H1 (cell line): ENCODE results near the gene TACC2. TPM values are rescaled to one million over a fixed set of nuclear protein-coding genes. Genes with fewer than 3 reads are reported as not detected.

Experiments used
- CTCF ChIA-PET: fragments of 300-600 bp; sonication (Branson Sonifier 250); formaldehyde crosslinking; loops from one replicate; lab custom pipeline; 2021; ENCODE audit not compliant: partially characterized antibody; lab: Charles Lee
- POLR2A ChIA-PET: fragments of 300-600 bp; sonication (Branson Sonifier 250); formaldehyde crosslinking; loops from one replicate; lab custom pipeline; 2021; ENCODE audit warnings: inconsistent platforms; ENCODE audit not compliant: partially characterized antibody; lab: Charles Lee
- DNase-seq, 2 experiments: peaks; one replicate each; pipeline versions ENCODE4 v3.0.0 to v3.0.0-alpha.2; 2010 to 2022; ENCODE audit warnings: low spot score in 2 of 2, low read depth in 1 of 2, mixed read lengths in 1 of 2
- FAIRE-seq: peaks from 2 replicates; lab custom pipeline; 2011; peaks lifted over from hg19 to GRCh38; lab: Jason Lieb, UNC
- H2AFZ ChIP-seq: 2 replicates; pipeline ENCODE4 v1.8.1; 2012; ENCODE audit warnings: low read length, inconsistent platforms
- H2AK5ac ChIP-seq: 2 replicates; pipeline ENCODE4 v1.6.1; 2013; ENCODE audit warnings: low read depth, low read length
- H2BK120ac ChIP-seq: replicated peaks from 2 replicates; pipeline ENCODE3; 2013; ENCODE audit warnings: low read depth, low read length, inconsistent platforms
- H2BK12ac ChIP-seq: 2 replicates; pipeline ENCODE4 v1.6.1; 2013; ENCODE audit warnings: low read depth, low read length
- H2BK15ac ChIP-seq: 2 replicates; pipeline ENCODE4 v1.6.1; 2013; ENCODE audit warnings: low read length
- H2BK20ac ChIP-seq: 2 replicates; pipeline ENCODE4 v1.6.1; 2013; ENCODE audit warnings: low read length
- H2BK5ac ChIP-seq: 2 replicates; pipeline ENCODE4 v1.6.1; 2013; ENCODE audit warnings: low read depth, low read length
- H3K14ac ChIP-seq: 2 replicates; pipeline ENCODE4 v1.6.1; 2013; ENCODE audit warnings: inconsistent platforms; ENCODE audit not compliant: insufficient read length
- H3K18ac ChIP-seq: 2 replicates; pipeline ENCODE4 v1.6.1; 2013; ENCODE audit warnings: low read length; ENCODE audit errors: extremely low read depth
- H3K23ac ChIP-seq: 2 replicates; pipeline ENCODE4 v1.6.1; 2013; ENCODE audit warnings: inconsistent platforms; ENCODE audit not compliant: insufficient read length
- H3K23me2 ChIP-seq: 2 replicates; pipeline ENCODE4 v1.6.1; 2013; ENCODE audit warnings: low read depth, low read length
- H3K27ac ChIP-seq: 2 replicates; pipeline ENCODE4 v1.6.1; 2011; ENCODE audit warnings: low read depth, low read length, inconsistent platforms
- H3K27me3 ChIP-seq, 4 experiments: replicated peaks in 1 of 4; 1 replicate in 1 of 4; 2 replicates in 3 of 4; pipeline versions ENCODE4 v1.6.1 to v1.8.1; 2011 to 2013; ENCODE audit warnings: low read length in 3 of 4, mild to moderate bottlenecking in 3 of 4, inconsistent platforms in 2 of 4, mixed read lengths in 2 of 4, moderate library complexity in 1 of 4; ENCODE audit not compliant: control insufficient read depth in 3 of 4, insufficient read depth in 3 of 4; ENCODE audit errors: extremely low read depth in 1 of 4
- H3K36me3 ChIP-seq, 4 experiments: 2 replicates each; pipeline versions ENCODE4 v1.6.1 to v1.8.1; 2011 to 2013; ENCODE audit warnings: mild to moderate bottlenecking in 4 of 4, low read length in 3 of 4, moderate library complexity in 2 of 4, control low read depth in 1 of 4, inconsistent platforms in 1 of 4; ENCODE audit not compliant: insufficient read depth in 4 of 4, control insufficient read depth in 2 of 4
- H3K4ac ChIP-seq: replicated peaks from 2 replicates; pipeline ENCODE3; 2013; ENCODE audit warnings: low read length, low read depth, mixed read lengths, inconsistent platforms; ENCODE audit not compliant: insufficient read length
- H3K4me1 ChIP-seq, 4 experiments: replicated peaks in 1 of 4; 1 replicate in 1 of 4; 2 replicates in 3 of 4; pipeline versions ENCODE4 v1.6.1 to v1.8.1; 2011 to 2013; ENCODE audit warnings: low read length in 3 of 4, inconsistent platforms in 2 of 4, mixed read lengths in 1 of 4; ENCODE audit not compliant: insufficient read depth in 4 of 4, control insufficient read depth in 3 of 4
- H3K4me2 ChIP-seq, 2 experiments: 2 replicates each; pipeline versions ENCODE4 v1.6.1 to v1.8.1; 2011 to 2013; ENCODE audit warnings: low read depth in 2 of 2, low read length in 2 of 2, control low read depth in 1 of 2, inconsistent platforms in 1 of 2, mild to moderate bottlenecking in 1 of 2; ENCODE audit not compliant: insufficient read depth in 1 of 2
- H3K4me3 ChIP-seq, 4 experiments: fragments of 200-600, 300-600 bp in 1 of 4; sonication (generic), shearing (Covaris generic), sonication (Bioruptor Twin) in 1 of 4; 2 replicates each; pipeline versions ENCODE4 v1.5.1 to v1.8.1; 2011 to 2016; ENCODE audit warnings: low read length in 4 of 4, low read depth in 3 of 4, control low read depth in 2 of 4, inconsistent platforms in 2 of 4, mild to moderate bottlenecking in 2 of 4, mixed read lengths in 1 of 4, moderate library complexity in 1 of 4; ENCODE audit not compliant: insufficient read depth in 2 of 4; ENCODE audit errors: extremely low read depth in 1 of 4
- H3K56ac ChIP-seq: replicated peaks from 2 replicates; pipeline ENCODE3; 2013; ENCODE audit warnings: low read depth, mild to moderate bottlenecking, mixed read lengths, low read length, inconsistent platforms; ENCODE audit not compliant: insufficient read length
- H3K79me1 ChIP-seq: 2 replicates; pipeline ENCODE4 v1.6.1; 2013; ENCODE audit warnings: low read depth, low read length, control low read depth
- H3K79me2 ChIP-seq, 2 experiments: 2 replicates each; pipeline versions ENCODE4 v1.6.1 to v1.8.1; 2012 to 2013; ENCODE audit warnings: low read length in 2 of 2, mild to moderate bottlenecking in 2 of 2, inconsistent platforms in 1 of 2; ENCODE audit not compliant: insufficient read depth in 2 of 2, control insufficient read depth in 1 of 2
- H3K9ac ChIP-seq, 4 experiments: replicated peaks in 1 of 4; 1 replicate in 1 of 4; 2 replicates in 3 of 4; pipeline versions ENCODE4 v1.6.1 to v1.8.1; 2011 to 2013; ENCODE audit warnings: low read depth in 3 of 4, low read length in 3 of 4, control low read depth in 2 of 4, mild to moderate bottlenecking in 2 of 4, moderate library complexity in 2 of 4, inconsistent platforms in 1 of 4; ENCODE audit errors: extremely low read depth in 1 of 4
- H3K9me3 ChIP-seq, 2 experiments: 2 replicates each; pipeline versions ENCODE4 v1.6.1 to v1.8.1; 2012 to 2013; ENCODE audit warnings: mild to moderate bottlenecking in 2 of 2, moderate library complexity in 2 of 2, control low read depth in 1 of 2, inconsistent platforms in 1 of 2, low read depth in 1 of 2, low read length in 1 of 2, mixed read lengths in 1 of 2; ENCODE audit not compliant: insufficient read depth in 2 of 2
- H4K20me1 ChIP-seq, 2 experiments: replicated peaks in 1 of 2; 2 replicates each; pipeline versions ENCODE3 to v1.8.1; 2011 to 2013; ENCODE audit warnings: inconsistent platforms in 2 of 2, low read length in 2 of 2, mild to moderate bottlenecking in 1 of 2; ENCODE audit not compliant: insufficient read depth in 2 of 2, control insufficient read depth in 1 of 2
- H4K5ac ChIP-seq: 2 replicates; pipeline ENCODE4 v1.6.1; 2013; ENCODE audit warnings: low read length, low read depth, mixed read lengths, inconsistent platforms; ENCODE audit not compliant: insufficient read length
- H4K8ac ChIP-seq: 2 replicates; pipeline ENCODE4 v1.8.0; 2013; ENCODE audit warnings: mild to moderate bottlenecking, moderate library complexity, low read length, inconsistent platforms; ENCODE audit not compliant: insufficient read depth; ENCODE audit errors: extremely low read depth
- H4K91ac ChIP-seq: replicated peaks from 2 replicates; pipeline ENCODE3; 2013; ENCODE audit warnings: low read length, mixed read lengths, inconsistent platforms; ENCODE audit not compliant: insufficient read length
- CBX8 ChIP-seq: fragments of 300-800, 300-1000 bp; sonication (generic); IDR thresholded peaks from 2 replicates; pipeline ENCODE4 v1.7.1; 2016; ENCODE audit warnings: low read depth, low read length, borderline replicate concordance
- CHD2 ChIP-seq: IDR thresholded peaks from 2 replicates; pipeline ENCODE4 v1.6.1; 2012; ENCODE audit warnings: low read length, improper control_type of control experiment
- CTBP2 ChIP-seq: IDR thresholded peaks from 2 replicates; pipeline ENCODE4 v1.7.0; 2011; ENCODE audit warnings: borderline replicate concordance, mild to moderate bottlenecking, moderate library complexity, mixed read lengths, low read length; ENCODE audit not compliant: insufficient read depth, insufficient read length
- EGR1 ChIP-seq: IDR thresholded peaks from 2 replicates; pipeline ENCODE4 v1.6.1; 2011; ENCODE audit warnings: low read depth, low read length, borderline replicate concordance
- HDAC2 ChIP-seq, 2 experiments: fragments of 300-600 bp in 1 of 2; sonication (generic) in 1 of 2; IDR thresholded peaks; 2 replicates each; pipeline ENCODE4 v1.6.1; 2011 to 2012; ENCODE audit warnings: low read depth in 2 of 2, low read length in 2 of 2, mild to moderate bottlenecking in 2 of 2, moderate library complexity in 2 of 2, borderline replicate concordance in 1 of 2, inconsistent platforms in 1 of 2
- NRF1 ChIP-seq: IDR thresholded peaks from 2 replicates; pipeline ENCODE4 v1.6.1; 2011; ENCODE audit warnings: mild to moderate bottlenecking, low read depth, low read length, improper control_type of control experiment
- RNF2 ChIP-seq: fragments of 200-900, 300-1000 bp; sonication (generic); IDR thresholded peaks from 2 replicates; pipeline ENCODE4 v1.7.1; 2016; ENCODE audit warnings: borderline replicate concordance, low read depth, mild to moderate bottlenecking, antibody characterized with exemption, low read length; ENCODE audit not compliant: poor library complexity, severe bottlenecking; ENCODE audit errors: missing control alignments
- SUZ12 ChIP-seq: fragments of 200-600 bp; sonication (generic); IDR thresholded peaks from 2 replicates; pipeline ENCODE4 v1.6.1; 2012; ENCODE audit warnings: mild to moderate bottlenecking, inconsistent platforms, low read length, moderate library complexity, mixed read lengths
- YY1 ChIP-seq: IDR thresholded peaks from 2 replicates; pipeline ENCODE4 v1.6.1; 2011; ENCODE audit warnings: low read depth, mild to moderate bottlenecking, low read length
- WGBS, 2 experiments: shearing (Covaris generic) in 1 of 2; methylation state at CpG; one replicate each; pipeline versions ENCODE4 v1.1.6 to v1.1.7; 2013 to 2015; ENCODE audit warnings: low lambda C conversion rate in 2 of 2, mixed read lengths in 2 of 2, inconsistent platforms in 1 of 2, low coverage in 1 of 2, missing lambda C conversion rate in 1 of 2; ENCODE audit not compliant: insufficient replicate concordance in 2 of 2, insufficient coverage in 1 of 2, insufficient read length in 1 of 2; ENCODE audit errors: extremely low coverage in 1 of 2, missing lambda C conversion rate in 1 of 2; 5-methylcytosine and 5-hydroxymethylcytosine counted together
- polyA plus RNA-seq, 7 experiments: library from polyadenylated mRNA; depleted of rRNA in 3 of 7; stranded (reverse) in 5 of 7; unstranded in 2 of 7; fragments of >200 nt in 5 of 7; fragments of 200-250 nt in 2 of 7; gene quantifications; 1 replicate in 5 of 7; 2 replicates in 1 of 7; 4 replicates in 1 of 7; pipeline versions ENCODE4 v1.2.1 to v1.2.3, GENCODE V29; 2011 to 2013; ENCODE audit warnings: missing spikeins in 2 of 7, mixed read lengths in 2 of 7
- total RNA-seq: library from RNA; stranded (reverse); fragmentation: NEBNext Ultra II Directional; extraction: Animal tissue kit (Norgen Biotek cat#: 25700); gene quantifications from 2 replicates; pipeline ENCODE4 v1.2.1, GENCODE V29; 2021

Gene TACC2
- total and polyA plus RNA-seq, 2 of the 8 experiments (the other 6 are each of a cell fraction or from before 2014, with no cell fraction given), result 21.2 to 46.6 TPM

DNA sequence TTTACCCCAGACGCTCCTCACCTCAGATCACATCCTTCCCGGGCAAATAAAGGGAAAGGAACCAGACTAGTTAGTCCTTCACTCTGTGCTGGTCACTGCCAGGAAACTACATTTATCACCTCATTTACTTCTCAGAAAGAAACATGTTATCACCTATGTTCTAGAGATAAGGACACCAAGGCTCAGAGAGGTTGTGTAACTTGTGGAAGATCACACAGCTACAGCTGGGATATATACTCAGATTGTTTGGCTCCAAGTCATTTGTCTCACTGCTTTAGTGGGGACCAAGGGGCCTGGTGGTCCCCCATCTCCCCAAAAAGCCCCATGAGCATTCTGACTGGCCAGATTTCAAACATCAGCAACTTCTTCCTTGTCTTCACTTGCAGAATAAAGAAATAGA lies 264.6 kb downstream of the TACC2 start:
- Histone ChIP-seq H2BK5ac (no peak overlapping the region), H4K91ac (no peak overlapping the region), H3K4ac (no peak overlapping the region), H3K9ac (no peak overlapping the region), H3K27me3 (no peaks in the 10 kb centered on the region), H3K23ac (no peak overlapping the region), H3K23me2 (no peaks in the 10 kb centered on the region), H2BK15ac (no peak overlapping the region), H3K4me1 (peaks cover 0 to 6% (median 3%) of the 10 kb centered on the region in 4 experiments; a peak in 5 of 7 replicates), H2AFZ (no peak overlapping the region), H3K14ac (no peak overlapping the region), H4K8ac (no peak overlapping the region), H3K56ac (no peak overlapping the region), H3K27ac (no peak overlapping the region), H3K36me3 (peaks cover 6 to 31% (median 20%) of the 10 kb centered on the region in 4 experiments), H4K5ac (no peak overlapping the region), H2BK20ac (no peak overlapping the region), H2BK120ac (no peak overlapping the region), H4K20me1 (peaks cover 0 to 1% of the 10 kb centered on the region in 2 experiments), H2AK5ac (no peak overlapping the region), H3K79me1 (no peaks in the 10 kb centered on the region), H2BK12ac (no peak overlapping the region), H3K79me2 (no peaks in the 10 kb centered on the region), H3K18ac (no peak overlapping the region), H3K9me3 (no peaks in the 10 kb centered on the region), H3K4me3 (no peak overlapping the region), H3K4me2 (no peak overlapping the region)
- POLR2A ChIA-PET, result no interaction called here
- DNase-seq (no peak), FAIRE-seq (no peak)
- WGBS, 2 experiments, result 91% methylated on average over 2 of the region's 2 CpGs; no CpG with 5 or more reads in 1 of the 2 experiments
- CTCF ChIA-PET, result interaction anchor here (1.1 to 2.9 kb wide), 3 partner anchors 8 to 14 kb away, joined by 3 to 15 read pairs (median 8); no protein-coding TSS in a partner anchor
- no peak for TF ChIP-seq CBX8
- TF ChIP-seq SUZ12, result no peak
- no peak for TF ChIP-seq YY1
- no peak for TF ChIP-seq RNF2
- no peak for TF ChIP-seq HDAC2 (IDR thresholded peaks at IDR 0.05; ENCODE audit: borderline replicate concordance in 1 of 2, low read depth in 2 of 2, low read length in 2 of 2)
- no peak for TF ChIP-seq CHD2
- TF ChIP-seq NRF1, result no peak
- TF ChIP-seq EGR1, result no peak
- TF ChIP-seq CTBP2, result no peak
